HG03108 (cell line): ENCODE measurements around the gene DCAF5.
"Not testable (repeated sequence)": the region's sequence is repeated elsewhere in the genome, so short reads cannot be mapped to it uniquely, and the experiment has no call there.

Experiments used
- ATAC-seq: cut with Tn5 transposase; IDR thresholded peaks from one replicate; pipeline ENCODE4 v1.9.1; 2021; ENCODE audit warnings: moderate library complexity; ENCODE audit not compliant: unreplicated experiment

DCAF5 gene

DNA sequence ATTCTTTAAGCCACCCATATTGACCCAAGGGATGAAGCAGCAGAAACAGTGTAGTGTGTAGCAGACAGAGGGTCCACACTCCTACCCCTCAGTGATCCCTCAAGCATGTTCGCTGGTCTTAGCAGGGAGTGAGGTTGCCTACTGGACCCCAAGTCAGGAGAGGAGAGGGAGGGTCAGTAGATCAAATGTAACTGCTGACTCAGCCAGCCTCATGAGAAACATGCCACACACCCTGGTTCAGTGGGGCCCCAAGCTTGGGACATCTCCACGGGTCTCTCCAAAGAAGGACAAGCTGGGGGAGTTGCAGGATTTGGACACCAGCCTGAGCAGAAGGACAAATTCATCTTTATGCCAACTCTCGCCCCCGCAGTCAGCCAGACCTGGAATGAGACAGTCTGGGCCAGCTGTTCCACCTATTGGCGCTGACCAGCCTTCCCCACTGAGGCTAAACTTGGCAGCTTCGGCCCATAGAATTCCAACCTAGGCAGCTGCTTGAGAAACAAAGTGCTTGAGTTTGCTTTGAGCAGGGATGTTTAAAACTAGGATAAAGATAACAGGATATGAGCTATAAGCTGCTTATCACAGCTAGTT lies 107.9 kb downstream of the DCAF5 start:
- no peak for ATAC-seq

GRCh38 chr14:69044296-69044695 lies 108.6 kb downstream of the DCAF5 start:
- ATAC-seq, result no peak

GRCh38 chr14:69043596-69044260 lies 109.2 kb downstream of the DCAF5 start:
- ATAC-seq, result no peak

- ATAC-seq, result no peak
These were observed 110.0 kb downstream of the DCAF5 start for GRCh38 chr14:69042787-69043444.

DNA sequence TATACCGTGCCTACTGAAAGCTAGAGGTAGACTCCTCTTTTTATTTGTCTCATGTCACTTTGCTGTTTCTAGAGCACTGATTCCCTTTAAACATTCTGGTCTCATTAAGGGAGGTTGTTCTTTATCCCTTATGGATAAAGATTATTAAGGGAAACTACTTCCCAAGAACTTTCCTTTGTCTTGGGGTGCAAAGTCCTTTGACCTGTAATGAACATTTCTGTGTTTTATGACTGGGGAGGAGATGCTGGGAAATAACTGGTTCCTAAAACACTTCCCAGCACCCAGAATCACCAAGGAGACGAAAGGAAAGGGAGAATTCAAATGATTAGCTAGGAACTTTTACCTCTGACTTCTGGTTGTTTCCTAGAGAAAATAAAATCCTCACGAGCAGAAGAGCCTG lies 110.6 kb downstream of the DCAF5 start:
- ATAC-seq, result no peak

- no peak for ATAC-seq
These were observed 111.1 kb downstream of the DCAF5 start for GRCh38 chr14:69041783-69042182.

DNA sequence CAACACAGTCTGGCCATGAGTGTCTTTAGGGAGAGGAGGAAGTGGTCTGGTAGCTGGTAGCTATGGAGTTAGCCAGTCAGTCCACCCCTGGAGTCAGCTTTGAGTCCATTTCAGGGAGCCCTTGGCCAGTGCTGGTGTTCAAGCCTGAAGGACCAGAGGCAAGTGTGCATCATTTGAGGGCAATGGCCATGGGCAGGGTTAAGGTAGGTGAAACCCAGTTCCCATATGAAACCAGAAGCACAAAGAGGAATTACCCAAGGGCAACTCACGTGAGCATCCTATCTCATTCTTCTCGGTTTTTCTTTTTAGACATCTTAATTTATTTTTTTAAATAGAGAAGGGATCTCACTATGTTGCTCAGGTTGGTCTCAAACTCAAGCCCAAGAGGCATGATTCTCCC lies 112.6 kb downstream of the DCAF5 start:
- ATAC-seq, result no peak

DNA sequence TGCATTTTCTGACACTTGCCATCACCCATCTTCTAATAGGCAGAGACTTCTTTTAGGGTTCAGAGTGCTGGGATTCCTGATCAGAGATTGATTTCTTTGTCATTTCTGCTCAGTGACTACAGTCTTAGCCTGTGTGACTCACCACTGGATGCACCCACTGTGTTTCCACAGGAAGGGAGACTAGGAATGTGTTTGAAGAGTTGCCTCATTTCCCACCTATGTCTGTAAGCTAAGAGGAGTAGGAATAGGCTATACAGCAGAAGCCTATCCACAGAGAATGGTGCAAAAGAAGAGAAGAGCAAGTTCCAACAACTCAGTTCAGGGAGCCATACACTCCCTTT lies 113.7 kb downstream of the DCAF5 start:
- no peak for ATAC-seq

DNA sequence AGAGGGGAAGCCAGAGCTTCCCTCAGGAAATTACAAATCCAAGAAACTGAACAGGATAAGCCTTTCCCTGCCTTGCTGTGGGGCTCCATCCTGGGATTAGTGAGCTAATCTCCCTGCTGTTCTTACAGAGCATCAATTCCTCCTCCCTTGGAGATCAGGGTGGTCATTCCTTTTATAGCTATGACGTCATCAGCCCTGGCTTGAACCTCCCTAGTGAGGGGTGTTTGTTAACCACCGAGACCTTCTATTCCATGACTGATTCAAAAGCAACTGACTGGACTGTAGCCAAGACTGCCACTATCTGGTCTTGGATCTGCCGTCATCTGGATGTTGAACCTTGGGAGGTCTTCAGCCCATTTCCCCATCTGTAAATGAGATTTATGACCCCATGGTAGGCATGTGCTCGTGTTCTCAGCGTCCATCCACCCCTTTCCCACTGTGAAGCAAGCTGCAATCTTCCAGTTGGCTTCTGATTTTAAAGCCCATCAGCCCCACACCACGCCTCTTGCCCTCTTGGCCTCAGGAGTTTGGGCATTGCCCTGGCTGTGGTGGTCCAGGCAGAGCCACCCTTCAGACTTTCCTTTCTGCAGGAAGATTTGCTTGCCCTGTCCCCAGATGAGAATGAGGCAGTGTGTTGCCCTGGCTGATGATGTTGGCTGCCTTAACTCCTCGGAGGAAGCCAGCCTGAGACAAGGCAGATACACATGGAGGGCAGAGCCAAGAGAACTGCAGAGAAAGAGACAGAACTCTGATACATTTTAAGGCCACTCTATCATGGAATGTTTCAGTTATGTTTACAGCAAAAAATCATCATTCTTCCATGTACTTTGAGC lies 114.2 kb downstream of the DCAF5 start:
- no peak for ATAC-seq

GRCh38 chr14:69037790-69038454 lies 115.0 kb downstream of the DCAF5 start:
- no peak for ATAC-seq

DNA sequence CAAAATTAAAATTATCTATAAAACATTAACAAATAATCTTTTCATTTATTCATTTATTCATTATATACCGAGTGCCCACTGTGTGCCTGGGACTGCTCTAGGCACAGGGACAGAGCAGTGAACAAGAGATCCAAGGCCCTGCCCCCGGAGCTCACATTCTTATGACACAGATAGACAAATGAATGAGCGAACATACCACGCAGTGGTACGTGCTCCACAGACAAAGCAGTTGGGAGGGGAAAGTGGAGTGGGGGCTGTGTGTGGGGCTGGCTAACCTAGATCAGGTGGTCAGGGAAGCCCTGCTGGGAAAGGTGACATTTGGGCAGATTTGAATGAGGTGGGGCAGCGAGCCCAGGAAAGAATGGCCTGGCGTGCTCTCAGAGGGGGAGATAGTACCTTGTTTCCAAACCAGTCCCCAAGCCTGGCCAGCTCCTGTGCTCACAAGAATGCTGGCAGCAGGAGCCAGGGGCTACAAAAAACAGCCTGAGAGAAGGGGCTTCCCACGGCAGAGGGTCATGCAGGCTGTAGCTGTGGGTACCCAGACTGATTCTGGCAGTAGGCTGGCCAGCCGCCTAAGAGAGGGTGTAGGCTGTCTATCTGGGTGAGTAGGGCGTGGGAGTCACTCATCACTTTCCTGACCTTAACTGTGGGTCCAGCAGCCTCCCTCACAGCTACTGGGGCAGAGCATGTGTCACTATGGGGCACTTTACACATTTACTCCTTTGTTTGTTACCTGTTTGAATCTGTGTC lies 116.0 kb downstream of the DCAF5 start:
- no peak for ATAC-seq

- no peak for ATAC-seq
These were observed 118.2 kb downstream of the DCAF5 start for GRCh38 chr14:69034612-69035262.

- ATAC-seq, result no peak
These were observed 125.5 kb downstream of the DCAF5 start for GRCh38 chr14:69027242-69027913.

GRCh38 chr14:69023035-69023434 lies 129.9 kb downstream of the DCAF5 start:
- ATAC-seq, result no peak

GRCh38 chr14:69022093-69022492 lies 130.8 kb downstream of the DCAF5 start:
- not testable (repeated sequence) for ATAC-seq

GRCh38 chr14:69017706-69018105 lies 135.2 kb downstream of the DCAF5 start:
- no peak for ATAC-seq

GRCh38 chr14:69014829-69015259 lies 138.1 kb downstream of the DCAF5 start:
- ATAC-seq, result no peak

DNA sequence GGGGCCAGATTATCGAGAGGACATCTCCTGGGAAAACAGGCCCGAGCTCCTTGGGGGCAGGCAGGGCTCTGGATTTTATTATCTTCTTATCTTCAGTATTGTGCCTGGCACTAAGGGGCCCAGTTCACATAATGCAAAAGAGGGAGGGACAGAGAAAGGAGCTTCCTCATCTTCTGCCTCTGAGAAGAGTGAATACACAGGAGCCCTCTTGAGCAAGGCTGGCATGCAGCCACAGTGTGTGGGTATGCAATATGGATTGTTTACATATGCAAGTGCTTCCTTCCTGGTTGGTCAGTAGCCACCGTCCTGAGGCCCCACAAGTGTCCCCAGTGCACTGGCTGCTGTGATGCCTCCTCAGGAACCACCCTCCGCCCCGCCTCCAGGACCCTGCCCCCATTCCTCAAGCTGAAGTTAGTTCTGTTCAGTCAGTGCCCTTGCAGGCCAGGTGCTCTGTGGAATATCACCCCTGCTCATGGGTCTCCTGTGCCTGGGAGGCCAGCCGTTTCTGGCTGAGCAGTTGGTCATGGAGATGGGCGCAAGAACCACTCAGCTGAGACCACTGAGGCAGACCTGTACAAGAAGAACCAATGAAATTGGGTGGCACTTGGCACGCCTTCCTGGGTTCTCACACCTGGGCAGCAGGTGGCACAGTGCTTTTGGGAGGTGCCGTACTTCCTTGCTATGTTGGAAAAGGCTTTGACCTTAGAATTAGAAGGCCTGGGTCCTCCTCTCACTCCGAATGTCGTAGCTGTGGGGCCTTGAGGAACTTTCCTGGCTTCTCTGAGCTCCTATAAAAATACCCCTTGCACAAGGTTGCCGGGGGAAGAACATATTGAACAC lies 138.8 kb downstream of the DCAF5 start:
- no peak for ATAC-seq
